ENCODE results near the gene LRMDA. TPM values are rescaled to one million over a fixed set of nuclear protein-coding genes. Genes with fewer than 3 reads are reported as not detected.

Gene LRMDA
- total RNA-seq, 4 donors from 2014 or later: 9.8 to 18.6 (median 15.8) TPM

- WGBS, 2 donors: 41 to 58% methylated on average over 8 of the region's 8 CpGs
- no peak overlapping the region for H3K27ac ChIP-seq
Observed at GRCh38 chr10:76303682-76304316, 872.4 kb downstream of the LRMDA start.

GRCh38 chr10:76305930-76306615 lies 874.6 kb downstream of the LRMDA start:
- H3K36me3 ChIP-seq: no peaks in the 10 kb centered on the region
- no peak for DNase-seq (ENCODE audit: low spot score in 2 of 2)
- 0 to 3% methylated on average over 1 of the region's 1 CpG for WGBS, 2 donors
- no peak overlapping the region for H3K4me3 ChIP-seq
- peaks cover 0 to 25% (median 10%) of the 10 kb centered on the region in 4 donors for H3K4me1 ChIP-seq
- H3K27me3 ChIP-seq: no peaks in the 10 kb centered on the region
- H3K27ac ChIP-seq: no peak overlapping the region
- H3K9me3 ChIP-seq: no peaks in the 10 kb centered on the region
- TF ChIP-seq CTCF (IDR thresholded peaks at IDR 0.05) (no peak), POLR2A (IDR thresholded peaks at IDR 0.05) (no peak), EP300 (IDR thresholded peaks at IDR 0.05) (no peak)

More at GRCh38 chr10:76303682-76304316, 872.4 kb downstream of the LRMDA start:
- DNase-seq (ENCODE audit: low spot score in 2 of 2): peak; percentile 45 to 72
- Histone ChIP-seq H3K4me3 (no peak overlapping the region), H3K4me1 (peaks cover 0 to 3% (median 1%) of the 10 kb centered on the region in 4 donors), H3K27me3 (no peaks in the 10 kb centered on the region), H3K36me3 (no peaks in the 10 kb centered on the region), H3K9me3 (no peaks in the 10 kb centered on the region)
- TF ChIP-seq POLR2A (IDR thresholded peaks at IDR 0.05) (no peak), EP300 (IDR thresholded peaks at IDR 0.05) (no peak), CTCF (IDR thresholded peaks at IDR 0.05) (peak; percentile 17 to 51 (median 37))

- TF ChIP-seq EP300 (IDR thresholded peaks at IDR 0.05) (no peak), POLR2A (IDR thresholded peaks at IDR 0.05) (no peak), CTCF (IDR thresholded peaks at IDR 0.05) (no peak)
- Histone ChIP-seq H3K36me3 (no peaks in the 10 kb centered on the region), H3K27me3 (no peaks in the 10 kb centered on the region)
Observed at GRCh38 chr10:76306856-76307255, 875.4 kb downstream of the LRMDA start.

GRCh38 chr10:76309070-76309469 lies 877.6 kb downstream of the LRMDA start:
- TF ChIP-seq EP300 (IDR thresholded peaks at IDR 0.05) (no peak), POLR2A (IDR thresholded peaks at IDR 0.05) (no peak), CTCF (IDR thresholded peaks at IDR 0.05) (no peak)
- no peak for DNase-seq (ENCODE audit: low spot score in 2 of 2)
- Histone ChIP-seq H3K4me1 (peaks cover 0 to 39% (median 8%) of the 10 kb centered on the region in 4 donors), H3K4me3 (no peak overlapping the region), H3K36me3 (no peaks in the 10 kb centered on the region), H3K27me3 (no peaks in the 10 kb centered on the region), H3K9me3 (no peaks in the 10 kb centered on the region), H3K27ac (peak overlapping the region in 1 of 4 donors; percentile 41)
- WGBS, 2 donors: 69 to 70% methylated on average over 7 of the region's 7 CpGs

More at GRCh38 chr10:76306856-76307255, 875.4 kb downstream of the LRMDA start:
- no peak for DNase-seq (ENCODE audit: low spot score in 2 of 2)
- Histone ChIP-seq H3K27ac (no peak overlapping the region), H3K9me3 (no peaks in the 10 kb centered on the region), H3K4me1 (peaks cover 0 to 33% (median 8%) of the 10 kb centered on the region in 4 donors), H3K4me3 (no peak overlapping the region)

Measured in tibial nerve (tissue), 4 donors.